PFSK-1 (cell line): ENCODE results near the gene DDX47.

Source experiments
- FOXP2 ChIP-seq: optimal IDR thresholded peaks from 2 replicates; pipeline ENCODE3; 2011; ENCODE audit warnings: borderline replicate concordance, control low read depth, inconsistent platforms; ENCODE audit not compliant: insufficient read depth; ENCODE audit errors: extremely low read length, extremely low read depth
- POLR2AphosphoS5 ChIP-seq: IDR thresholded peaks from 2 replicates; pipeline ENCODE4 v1.6.1; 2012; ENCODE audit warnings: low read depth, mild to moderate bottlenecking, control low read depth, low read length, moderate library complexity
- REST ChIP-seq, 2 experiments: IDR thresholded peaks; 2 replicates each; pipeline versions ENCODE4 v1.6.1 to v1.8.0; 2011 to 2012; ENCODE audit warnings: low read depth in 2 of 2, low read length in 2 of 2, control low read depth in 1 of 2, inconsistent platforms in 1 of 2, mild to moderate bottlenecking in 1 of 2, moderate library complexity in 1 of 2; ENCODE audit not compliant: insufficient read depth in 1 of 2
- SIN3A ChIP-seq: IDR thresholded peaks from 2 replicates; pipeline ENCODE4 v1.6.1; 2012; ENCODE audit warnings: mild to moderate bottlenecking, low read length, moderate library complexity, borderline replicate concordance; ENCODE audit not compliant: insufficient read depth
- TAF1 ChIP-seq: IDR thresholded peaks from 2 replicates; pipeline ENCODE4 v1.6.1; 2012; ENCODE audit warnings: low read length, control low read depth, borderline replicate concordance; ENCODE audit not compliant: insufficient read depth

Gene DDX47

DNA sequence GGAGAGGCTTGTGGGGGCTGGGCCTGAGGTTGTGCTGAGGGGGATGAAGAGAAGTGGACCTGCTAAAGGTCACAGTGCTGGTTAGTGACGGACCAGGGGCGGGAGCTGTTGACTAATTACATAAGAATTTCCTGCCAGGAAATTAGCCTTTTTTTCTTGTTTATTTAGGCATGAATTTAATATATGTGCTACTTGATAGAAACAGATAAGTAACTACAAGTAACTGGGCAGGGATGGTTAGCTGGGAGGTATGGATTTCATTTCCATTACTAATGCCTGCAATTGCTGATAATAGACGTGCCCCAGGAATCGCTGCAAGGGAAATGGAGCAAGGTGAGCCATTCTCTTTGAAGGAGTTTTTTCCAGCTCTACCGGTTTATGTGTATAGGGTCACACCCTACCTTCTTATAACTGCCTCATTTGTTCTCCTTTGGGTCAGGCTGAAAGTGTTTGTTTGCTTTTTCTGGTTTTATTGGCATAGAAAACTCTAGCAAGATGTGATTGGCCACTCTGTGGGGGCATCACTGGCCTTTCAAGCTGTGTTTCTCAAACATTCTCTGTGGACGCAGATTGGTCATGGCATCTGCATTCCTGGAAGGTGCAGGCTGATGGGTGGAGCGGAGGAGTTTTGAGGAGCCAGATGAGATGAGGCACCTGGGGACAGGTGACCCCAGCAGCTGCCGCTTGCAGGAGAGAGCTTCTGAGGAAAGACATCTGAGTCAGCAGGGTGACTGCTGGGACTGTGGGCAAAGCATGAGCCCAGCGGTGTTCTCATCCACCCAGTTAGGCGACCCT, 59.2 kb downstream of the DDX47 start:
- TF ChIP-seq POLR2AphosphoS5 (no peak), REST (IDR thresholded peaks at IDR 0.05; ENCODE audit: insufficient read depth in 1 of 2, low read depth in 2 of 2, low read length in 2 of 2) (no peak), TAF1 (no peak), FOXP2 (no peak), SIN3A (no peak)

DNA sequence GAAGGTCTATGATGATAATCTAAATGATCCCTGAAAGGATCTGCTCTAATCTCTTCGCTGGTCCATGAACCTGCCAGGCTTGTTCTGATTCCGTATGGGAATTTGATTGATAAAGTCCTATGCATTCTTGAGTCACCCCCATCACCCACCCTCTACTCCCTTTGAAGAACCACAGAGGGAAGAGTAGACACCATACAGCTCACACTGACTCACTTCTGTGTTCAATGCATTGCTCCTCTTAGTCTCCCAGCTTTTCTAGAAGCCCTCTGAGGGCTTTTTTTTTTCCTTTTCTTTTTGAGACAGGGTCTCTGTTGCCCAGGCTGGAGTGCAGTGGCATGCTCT, 59.8 kb downstream of the DDX47 start:
- TF ChIP-seq SIN3A: no peak
- no peak for TF ChIP-seq POLR2AphosphoS5
- no peak for TF ChIP-seq FOXP2

DNA sequence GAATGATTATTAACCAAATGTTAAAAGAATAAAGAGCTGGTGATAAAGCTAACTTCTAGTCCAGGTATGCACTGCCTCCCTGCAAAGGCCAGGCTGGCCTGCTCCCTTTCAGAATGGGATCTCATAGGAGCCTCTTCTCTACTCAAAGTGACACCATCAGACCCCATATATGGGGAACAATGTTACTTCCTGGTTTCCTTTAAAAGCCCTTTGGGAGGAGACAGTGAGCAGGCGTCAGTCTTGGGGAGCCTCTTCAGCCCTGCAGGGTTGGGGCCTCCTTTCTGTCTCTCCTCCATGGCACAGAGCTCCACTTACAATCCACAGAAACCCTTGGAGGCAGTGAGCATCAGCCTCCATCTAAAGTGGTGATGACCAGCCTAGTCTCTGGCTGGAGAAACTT, 60.9 kb downstream of the DDX47 start:
- TF ChIP-seq SIN3A (no peak), POLR2AphosphoS5 (no peak), REST (IDR thresholded peaks at IDR 0.05; ENCODE audit: insufficient read depth in 1 of 2, low read depth in 2 of 2, low read length in 2 of 2) (no peak), TAF1 (no peak), FOXP2 (no peak)

- TF ChIP-seq REST (IDR thresholded peaks at IDR 0.05; ENCODE audit: insufficient read depth in 1 of 2, low read depth in 2 of 2, low read length in 2 of 2) (no peak), FOXP2 (no peak), SIN3A (no peak), POLR2AphosphoS5 (no peak), TAF1 (no peak)
Observed at GRCh38 chr12:12877153-12877768, 64.1 kb downstream of the DDX47 start.

GRCh38 chr12:12877781-12878455, 64.8 kb downstream of the DDX47 start:
- TF ChIP-seq REST (IDR thresholded peaks at IDR 0.05; ENCODE audit: insufficient read depth in 1 of 2, low read depth in 2 of 2, low read length in 2 of 2) (no peak), SIN3A (no peak), TAF1 (no peak), FOXP2 (no peak), POLR2AphosphoS5 (no peak)
